Fibroblast of upper back skin (primary cell): ENCODE measurements around the gene TNFRSF1A.

Experiments used
- DNase-seq: peaks from one replicate; pipeline ENCODE4 v3.0.0-alpha.2; 2013

TNFRSF1A gene

GRCh38 chr12:6341417-6342139, at the start of gene TNFRSF1A:
Gene TNFRSF1A, minus strand, starts transcription at chr12:6342076. Its CDS starts 262 bp downstream, at chr12:6341814.
- DNase-seq = peak; percentile 82

GRCh38 chr12:6391013-6391412, 49.1 kb upstream of the TNFRSF1A start:
- DNase-seq = no peak

GRCh38 chr12:6390084-6390799, 48.4 kb upstream of the TNFRSF1A start:
- no peak for DNase-seq

GRCh38 chr12:6387541-6387940, 45.7 kb upstream of the TNFRSF1A start:
- DNase-seq = no peak

GRCh38 chr12:6386491-6386890, 44.6 kb upstream of the TNFRSF1A start:
- no peak for DNase-seq

- no peak for DNase-seq
Measured at GRCh38 chr12:6386038-6386437, 44.2 kb upstream of the TNFRSF1A start.

- DNase-seq = no peak
Measured at GRCh38 chr12:6384499-6385436, 42.9 kb upstream of the TNFRSF1A start.

- peak; percentile 91 for DNase-seq
Measured at GRCh38 chr12:6383572-6384498, 42.0 kb upstream of the TNFRSF1A start, which contains the start of gene LTBR. Gene LTBR, plus strand, starts transcription at chr12:6384162. Its CDS starts 197 bp downstream, at chr12:6384359.

GRCh38 chr12:6382982-6383381, 41.1 kb upstream of the TNFRSF1A start:
- DNase-seq = no peak

- no peak for DNase-seq
Measured at GRCh38 chr12:6382371-6382770, 40.5 kb upstream of the TNFRSF1A start.

- peak; percentile 45 for DNase-seq
Measured at GRCh38 chr12:6380141-6381121, 38.6 kb upstream of the TNFRSF1A start.

GRCh38 chr12:6378709-6379472, 37.0 kb upstream of the TNFRSF1A start:
- no peak for DNase-seq

GRCh38 chr12:6377667-6377994, 35.8 kb upstream of the TNFRSF1A start:
- DNase-seq = no peak

GRCh38 chr12:6376870-6377666, 35.2 kb upstream of the TNFRSF1A start:
- no peak for DNase-seq

GRCh38 chr12:6376079-6376869, 34.4 kb upstream of the TNFRSF1A start:
- peak; percentile 62 for DNase-seq

- DNase-seq = no peak
Measured at GRCh38 chr12:6375269-6376078, 33.6 kb upstream of the TNFRSF1A start, which contains the start of gene SCNN1A. Gene SCNN1A, minus strand, starts transcription at chr12:6375563. Its CDS starts 780 bp downstream, at chr12:6374783.

GRCh38 chr12:6374786-6375160, 32.9 kb upstream of the TNFRSF1A start:
- no peak for DNase-seq
